Endothelial cell of umbilical vein (primary cell): Measurements from ENCODE around the gene TRAF3. TPM values are rescaled to one million over a fixed set of nuclear protein-coding genes. Genes with fewer than 3 reads are reported as not detected.

Experiments used
- BruUV-seq: library from RNA; stranded (reverse); fragments of 400-500 nt; replicated peaks from 2 replicates; lab custom pipeline; 2021; lab: Mats Ljungman, UMichigan
- CTCF ChIA-PET: fragments of 300-600, 350-600 bp; sonication (Branson Sonifier 250); formaldehyde crosslinking; loops from one replicate; lab custom pipeline; 2021; ENCODE audit warnings: antibody characterized with exemption, inconsistent platforms; lab: Charles Lee
- POLR2A ChIA-PET: fragments of 300-600, 350-600 bp; sonication (Branson Sonifier 250); formaldehyde crosslinking; loops from one replicate; lab custom pipeline; 2021; ENCODE audit warnings: antibody characterized with exemption, inconsistent platforms; lab: Charles Lee
- DNase-seq: peaks from one replicate; pipeline ENCODE4 v3.0.0-alpha.2; 2011; ENCODE audit warnings: low read depth, low spot score
- FAIRE-seq: peaks from 2 replicates; lab custom pipeline; 2011; peaks lifted over from hg19 to GRCh38; lab: Jason Lieb, UNC
- H2AFZ ChIP-seq: 2 replicates; pipeline ENCODE4 v1.6.0; 2012; ENCODE audit warnings: low read depth, low read length, control low read depth, inconsistent platforms
- H3K27ac ChIP-seq: 2 replicates; pipeline ENCODE4 v1.5.1; 2011; ENCODE audit warnings: low read depth, mild to moderate bottlenecking, control low read depth, low read length, moderate library complexity; ENCODE audit not compliant: insufficient read depth
- H3K27me3 ChIP-seq, 2 experiments: 2 replicates each; pipeline versions ENCODE4 v1.6.0 to v1.6.1; 2011; ENCODE audit warnings: low read length in 2 of 2, mixed read lengths in 1 of 2; ENCODE audit not compliant: control insufficient read depth in 2 of 2, insufficient read depth in 2 of 2
- H3K36me3 ChIP-seq, 2 experiments: 2 replicates in 1 of 2; 3 replicates in 1 of 2; pipeline ENCODE4 v1.5.1; 2011; ENCODE audit warnings: low read length in 2 of 2, mild to moderate bottlenecking in 1 of 2, moderate library complexity in 1 of 2; ENCODE audit not compliant: control insufficient read depth in 2 of 2, insufficient read depth in 2 of 2; ENCODE audit errors: extremely low read depth in 1 of 2
- H3K4me1 ChIP-seq: 3 replicates; pipeline ENCODE4 v1.5.1; 2011; ENCODE audit warnings: mild to moderate bottlenecking, low read length; ENCODE audit not compliant: control insufficient read depth, insufficient read depth; ENCODE audit errors: extremely low read depth
- H3K4me2 ChIP-seq: 2 replicates; pipeline ENCODE4 v1.6.1; 2011; ENCODE audit warnings: low read length, control low read depth, mixed read lengths; ENCODE audit not compliant: insufficient read depth
- H3K4me3 ChIP-seq, 3 experiments: fragments of 200-600 bp in 1 of 3; sonication (generic), shearing (Covaris generic) in 1 of 3; replicated peaks in 1 of 3; 2 replicates each; pipeline ENCODE4 v1.5.1; 2011 to 2016; ENCODE audit warnings: control low read depth in 3 of 3, low read length in 3 of 3, mild to moderate bottlenecking in 2 of 3, inconsistent platforms in 1 of 3, low read depth in 1 of 3, moderate library complexity in 1 of 3; ENCODE audit not compliant: insufficient read depth in 1 of 3
- H3K79me2 ChIP-seq: 2 replicates; pipeline ENCODE4 v1.6.0; 2012; ENCODE audit warnings: low read length, inconsistent platforms; ENCODE audit not compliant: control insufficient read depth, insufficient read depth
- H3K9ac ChIP-seq: replicated peaks from 2 replicates; pipeline ENCODE3; 2011; ENCODE audit warnings: low read length, control low read depth; ENCODE audit not compliant: insufficient read depth; ENCODE audit errors: extremely low read depth
- H3K9me1 ChIP-seq: replicated peaks from 3 replicates; pipeline ENCODE4 v1.6.0; 2011; ENCODE audit warnings: mild to moderate bottlenecking, low read length; ENCODE audit not compliant: control insufficient read depth, insufficient read depth; ENCODE audit errors: extremely low read depth
- H3K9me3 ChIP-seq: replicated peaks from 2 replicates; pipeline ENCODE4 v1.5.1; 2012; ENCODE audit warnings: low read length, inconsistent platforms; ENCODE audit not compliant: control insufficient read depth, insufficient read depth
- H4K20me1 ChIP-seq: replicated peaks from 2 replicates; pipeline ENCODE3; 2011; ENCODE audit warnings: mild to moderate bottlenecking, low read length; ENCODE audit not compliant: control insufficient read depth, insufficient read depth; ENCODE audit errors: extremely low read depth
- CTCF ChIP-seq, 2 donors: IDR thresholded peaks; 1 replicate in 1 of 2; 2 replicates in 1 of 2; pipeline ENCODE4 v1.5.1; 2011; ENCODE audit warnings: low read length in 2 of 2, mild to moderate bottlenecking in 2 of 2, moderate library complexity in 2 of 2, control low read depth in 1 of 2, inconsistent platforms in 1 of 2, low read depth in 1 of 2; ENCODE audit not compliant: insufficient read depth in 1 of 2; ENCODE audit errors: extremely low read depth in 1 of 2
- EZH2 ChIP-seq: IDR thresholded peaks from 2 replicates; pipeline ENCODE4 v1.6.1; 2012; ENCODE audit warnings: borderline replicate concordance, low read depth, mild to moderate bottlenecking, moderate library complexity, low read length, inconsistent platforms; ENCODE audit not compliant: severe bottlenecking
- FOS ChIP-seq: IDR thresholded peaks from 2 replicates; pipeline ENCODE4 v1.6.1; 2011; ENCODE audit warnings: mild to moderate bottlenecking, low read length, moderate library complexity, borderline replicate concordance; ENCODE audit not compliant: insufficient read depth
- GATA2 ChIP-seq: IDR thresholded peaks from 2 replicates; pipeline ENCODE4 v1.7.0; 2011; ENCODE audit warnings: low read depth, mild to moderate bottlenecking, moderate library complexity, mixed read lengths, low read length; ENCODE audit not compliant: insufficient read length, insufficient read depth
- JUN ChIP-seq: IDR thresholded peaks from 2 replicates; pipeline ENCODE4 v1.6.1; 2011; ENCODE audit warnings: borderline replicate concordance, low read depth; ENCODE audit not compliant: insufficient read length, insufficient read depth
- MAX ChIP-seq: IDR thresholded peaks from 2 replicates; pipeline ENCODE4 v1.6.1; 2011; ENCODE audit not compliant: insufficient read depth, insufficient read length
- MYC ChIP-seq: IDR thresholded peaks from one replicate; pipeline ENCODE4 v1.6.1; 2011; ENCODE audit warnings: mild to moderate bottlenecking, low read depth, low read length
- POLR2A ChIP-seq: IDR thresholded peaks from 2 replicates; pipeline ENCODE4 v1.6.1; 2012; ENCODE audit warnings: low read depth, mild to moderate bottlenecking, control low read depth, low read length
- POLR2AphosphoS5 ChIP-seq: IDR thresholded peaks from 2 replicates; pipeline ENCODE4 v1.6.1; 2012; ENCODE audit warnings: low read depth, mild to moderate bottlenecking, control low read depth, low read length, moderate library complexity; ENCODE audit not compliant: insufficient read depth
- dilution Hi-C: fragments of 300-500 bp; cut with MboI; formaldehyde crosslinking; loops from one replicate; pipeline ENCODE4 v1.15.0; 2019; ENCODE audit warnings: low sequenced_read_pairs; ENCODE audit not compliant: extremely low pct_ligation_motif_present
- intact Hi-C: fragments of 100-400 bp; cut with micrococcal nuclease; formaldehyde crosslinking; loops from one replicate; pipeline ENCODE4 v1.10.0; 2022
- polyA plus RNA-seq, 4 experiments: library from polyadenylated mRNA; depleted of rRNA in 3 of 4; stranded (reverse) in 3 of 4; unstranded in 1 of 4; fragments of >200 nt; gene quantifications; 2 replicates each; pipeline versions ENCODE4 v1.2.1 to v1.2.3, GENCODE V29; 2011 to 2012; ENCODE audit warnings: missing spikeins in 1 of 4
- total RNA-seq: library from RNA; stranded (reverse); gene quantifications from 2 replicates; pipeline ENCODE4 v1.2.3, GENCODE V29; 2021

TRAF3 gene
- total and polyA plus RNA-seq, 2 donors (not counting 3 experiments of a cell fraction or from before 2014, with no cell fraction given): 14.4 to 27.6 TPM

GRCh38 chr14:102927878-102928411 is 150.7 kb downstream of the TRAF3 start:
- intact Hi-C loops: no loop called here
- Histone ChIP-seq H3K9me3 (no peaks in the 10 kb centered on the region), H3K4me1 (peaks cover 16% of the 10 kb centered on the region), H3K27me3 (peaks cover 46 to 63% of the 10 kb centered on the region in 2 experiments), H2AFZ (peak overlapping the region; percentile 53), H4K20me1 (no peaks in the 10 kb centered on the region), H3K4me3 (peak overlapping the region in 1 of 3 experiments; percentile 17), H3K9me1 (no peaks in the 10 kb centered on the region), H3K36me3 (peaks cover 0 to 5% of the 10 kb centered on the region in 2 experiments), H3K27ac (no peak overlapping the region), H3K79me2 (no peaks in the 10 kb centered on the region), H3K4me2 (peak overlapping the region; percentile 46), H3K9ac (no peak overlapping the region)
- BruUV-seq: no TSS peak
- dilution Hi-C loops: no loop called here
- FAIRE-seq: no peak
- ChIA-PET CTCF (interaction anchor here (1.0 to 1.3 kb wide), 2 partner anchors 152 to 233 kb away, joined by 3 to 4 read pairs; no protein-coding TSS in a partner anchor), POLR2A (no interaction called here)
- no peak for DNase-seq
- TF ChIP-seq MAX: no peak
- TF ChIP-seq EZH2: no peak
- no peak for TF ChIP-seq GATA2
- no peak for TF ChIP-seq FOS
- no peak for TF ChIP-seq MYC
- no peak for TF ChIP-seq CTCF (IDR thresholded peaks at IDR 0.05; ENCODE audit: extremely low read depth in 1 of 2, insufficient read depth in 1 of 2, low read depth in 1 of 2, low read length in 2 of 2)
- TF ChIP-seq JUN: no peak
- no peak for TF ChIP-seq POLR2A
- TF ChIP-seq POLR2AphosphoS5: no peak
